GM19467 (cell line): ENCODE measurements around the gene TNFAIP3.
"Not testable (repeated sequence)": the region's sequence is repeated elsewhere in the genome, so short reads cannot be mapped to it uniquely, and the experiment has no call there.

Source experiments
- ATAC-seq: cut with Tn5 transposase; IDR thresholded peaks from one replicate; pipeline ENCODE4 v1.9.1; 2021; ENCODE audit warnings: mild to moderate bottlenecking, moderate library complexity; ENCODE audit not compliant: unreplicated experiment

TNFAIP3 gene

DNA sequence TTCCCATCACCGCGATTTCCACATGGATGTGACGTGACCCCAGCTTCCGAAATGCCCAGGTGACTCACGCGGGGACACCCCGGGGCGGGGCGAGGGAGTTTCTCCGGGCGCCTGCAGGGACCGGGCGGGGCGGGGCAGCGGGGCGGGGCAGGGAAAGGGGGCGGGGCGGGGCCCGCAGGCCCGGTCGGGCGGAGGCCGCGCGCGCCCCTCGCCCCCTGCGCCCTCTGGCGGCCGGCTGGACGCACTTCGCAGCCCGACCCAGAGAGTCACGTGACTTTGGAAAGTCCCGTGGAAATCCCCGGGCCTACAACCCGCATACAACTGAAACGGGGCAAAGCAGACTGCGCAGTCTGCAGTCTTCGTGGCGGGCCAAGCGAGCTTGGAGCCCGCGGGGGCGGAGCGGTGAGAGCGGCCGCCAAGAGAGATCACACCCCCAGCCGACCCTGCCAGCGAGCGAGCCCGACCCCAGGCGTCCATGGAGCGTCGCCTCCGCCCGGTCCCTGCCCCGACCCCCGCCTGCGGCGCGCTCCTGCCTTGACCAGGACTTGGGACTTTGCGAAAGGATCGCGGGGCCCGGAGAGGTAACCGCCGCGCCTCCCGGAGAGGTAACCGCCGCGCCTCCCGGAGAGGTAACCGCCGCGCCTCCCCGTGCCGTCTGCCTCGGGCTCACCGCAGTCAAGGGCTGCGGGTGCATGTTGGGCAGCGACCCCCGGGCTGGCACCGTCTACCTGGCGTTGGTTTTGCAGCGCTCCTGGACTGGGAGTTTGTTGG lies at the start of gene TNFAIP3:
Gene TNFAIP3 (plus strand): TSS at position 346 of the 771 bp plus-strand sequence. CDS start 3,969 bp downstream, outside the sequence.
- peak; percentile 68 for ATAC-seq

DNA sequence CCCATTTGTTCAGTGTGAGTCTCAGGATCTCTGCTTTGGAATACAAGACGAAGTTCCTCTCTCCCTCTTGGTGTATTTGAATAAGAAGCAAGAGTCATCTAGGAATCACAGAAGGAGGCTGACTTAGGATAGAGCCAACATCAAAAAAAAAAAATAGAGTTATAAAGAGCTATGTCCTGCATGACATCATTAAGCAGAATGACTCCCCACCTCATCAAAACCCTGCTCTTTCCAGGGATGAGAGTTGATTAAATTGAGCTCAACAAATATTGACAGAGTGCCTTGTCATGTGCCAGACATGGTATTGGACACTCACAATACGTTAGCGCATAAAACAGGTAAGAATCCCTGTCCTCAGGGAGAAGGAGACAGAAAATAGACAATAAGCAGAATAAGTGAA lies 48.6 kb upstream of the TNFAIP3 start:
- no peak for ATAC-seq

DNA sequence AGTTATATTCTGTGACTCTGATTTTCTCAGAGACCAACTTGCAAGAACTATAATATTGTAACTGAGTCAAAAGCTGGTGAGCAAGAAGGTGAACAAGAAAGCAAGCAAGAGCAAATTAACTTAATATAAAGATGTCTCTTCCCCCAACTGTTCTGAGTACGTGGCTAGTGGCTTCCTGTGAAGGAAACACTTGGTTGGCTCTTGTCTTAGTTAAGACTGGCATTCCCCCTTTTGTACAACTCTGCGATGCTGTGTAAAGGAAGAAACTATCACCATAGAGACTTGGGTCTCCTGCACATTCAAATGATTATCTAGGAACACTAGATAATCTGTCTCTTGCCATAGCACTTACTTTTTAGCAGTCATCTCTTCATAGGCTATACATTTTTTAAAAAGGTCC lies 47.3 kb upstream of the TNFAIP3 start:
- ATAC-seq: no peak

DNA sequence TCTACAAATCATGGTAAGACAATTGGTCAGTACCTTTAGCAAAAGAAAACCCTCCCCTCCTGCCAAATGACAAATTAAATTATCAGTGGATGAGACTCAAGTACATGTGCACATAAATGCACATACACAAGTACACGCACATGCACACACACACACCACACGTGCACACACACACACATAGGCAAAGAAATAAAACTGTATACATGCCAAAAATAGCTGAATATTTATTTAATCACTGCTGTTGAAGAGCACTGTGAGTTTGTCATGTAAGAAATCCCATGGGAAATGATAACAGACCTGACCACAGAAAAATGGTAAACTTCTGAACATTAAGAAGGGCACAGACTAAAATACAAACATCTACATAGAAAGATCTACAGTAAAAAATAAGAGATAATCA lies 46.6 kb upstream of the TNFAIP3 start:
- ATAC-seq: no peak

DNA sequence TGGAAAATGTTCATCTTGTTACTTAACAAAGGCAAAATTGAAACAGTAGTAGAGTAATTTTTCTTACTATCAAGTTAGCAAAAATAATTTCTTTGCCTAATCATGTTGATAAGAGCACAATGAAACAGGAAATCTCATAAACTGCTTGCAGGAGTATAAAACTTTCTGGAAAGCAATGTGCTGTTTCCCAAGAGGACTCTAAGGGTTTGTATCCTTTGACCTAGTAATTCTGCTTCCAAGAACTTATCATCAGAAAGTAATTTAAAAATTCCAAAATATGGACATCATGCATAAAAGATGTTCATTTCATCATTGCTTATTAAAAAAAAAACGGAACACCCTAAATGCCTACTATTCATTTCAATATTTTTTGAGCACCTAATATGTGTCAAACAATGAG lies 46.1 kb upstream of the TNFAIP3 start:
- ATAC-seq: no peak

DNA sequence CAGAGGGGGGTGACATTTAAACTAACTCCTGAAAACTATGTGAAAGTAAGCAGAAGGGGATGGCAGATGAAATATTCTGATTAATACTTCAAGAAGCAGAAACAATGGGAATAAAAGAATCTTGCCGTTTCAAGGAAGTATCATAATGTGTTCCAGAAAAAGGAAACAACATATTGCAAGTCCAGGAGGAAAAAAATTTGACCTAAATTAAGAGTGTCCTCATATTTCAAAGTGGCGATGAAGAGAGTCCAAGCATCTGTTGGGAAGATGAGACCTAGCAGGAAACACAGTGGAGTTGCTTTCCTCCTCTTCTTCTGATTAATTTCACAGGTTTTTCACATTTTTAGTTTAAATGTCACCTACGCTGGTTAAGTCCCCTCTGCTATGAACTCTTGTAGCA lies 45.6 kb upstream of the TNFAIP3 start:
- no peak for ATAC-seq

DNA sequence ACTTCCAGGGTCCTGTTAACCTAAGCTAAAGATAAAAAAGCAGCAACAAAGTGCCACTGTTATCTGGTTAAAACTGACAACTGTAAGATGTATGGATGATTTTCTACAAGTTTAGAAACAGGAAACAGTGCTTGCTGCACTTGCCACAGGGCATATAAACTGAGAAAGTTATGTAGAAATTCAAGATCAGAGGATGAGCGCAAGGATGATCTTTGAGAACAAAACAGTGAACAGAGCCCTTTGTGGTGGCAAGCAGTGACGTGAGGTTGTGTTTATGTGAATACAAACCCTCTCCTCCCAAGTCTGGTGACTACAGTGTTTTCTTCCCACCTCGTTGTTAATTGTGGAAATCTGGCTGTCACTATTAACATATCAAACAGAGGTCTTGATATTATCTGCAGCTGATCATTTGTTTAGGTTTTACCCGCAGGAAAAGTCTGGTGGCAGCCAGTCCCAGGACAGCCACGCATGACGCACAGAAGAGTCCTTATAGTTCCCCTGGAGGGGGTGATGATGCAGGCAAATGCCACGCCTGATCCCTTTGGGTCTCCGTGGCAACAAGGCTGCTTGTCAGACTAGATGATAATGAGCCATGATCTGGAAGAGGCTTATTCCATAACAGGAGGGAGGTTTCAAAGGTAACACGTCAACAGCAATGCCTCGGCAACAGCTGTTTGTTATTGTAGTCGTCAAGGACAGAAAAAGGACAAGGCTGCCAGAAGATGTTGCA lies 43.1 kb upstream of the TNFAIP3 start:
- ATAC-seq: no peak

DNA sequence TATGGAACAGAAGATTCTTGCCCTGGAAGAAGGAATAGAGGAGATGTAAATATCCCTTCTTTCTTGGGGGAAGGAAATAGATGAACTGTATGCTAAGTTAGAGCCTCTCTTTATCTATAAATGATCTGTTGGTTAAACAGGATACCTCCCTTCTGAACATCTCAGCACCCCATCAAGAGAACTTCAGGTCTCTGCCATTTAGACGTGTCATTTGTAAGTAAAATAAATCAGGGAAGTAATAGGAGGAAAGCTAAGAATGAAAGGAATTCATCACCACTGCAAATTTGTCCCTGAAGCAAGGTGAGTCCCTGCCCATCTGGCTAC lies 42.5 kb upstream of the TNFAIP3 start:
- no peak for ATAC-seq

DNA sequence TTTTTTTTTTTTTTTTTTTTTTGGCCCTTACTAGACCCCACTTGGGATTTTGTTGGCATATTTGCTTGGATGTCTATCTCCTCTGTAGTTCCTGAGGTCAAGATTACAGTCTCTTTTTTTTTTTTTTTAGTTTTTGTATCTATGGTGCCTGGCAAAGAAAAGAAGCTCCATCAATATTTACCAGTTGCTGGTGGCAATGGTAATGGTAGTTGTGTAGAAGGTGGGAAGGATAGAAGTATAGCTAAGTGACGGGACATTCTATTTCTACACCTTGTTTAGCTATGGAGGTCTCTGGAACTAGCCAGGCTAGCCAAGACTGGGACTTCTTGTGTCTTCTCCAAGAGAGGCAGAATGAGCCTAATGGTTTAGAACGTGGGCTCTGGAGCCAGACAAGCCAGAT lies 42.2 kb upstream of the TNFAIP3 start:
- no peak for ATAC-seq

DNA sequence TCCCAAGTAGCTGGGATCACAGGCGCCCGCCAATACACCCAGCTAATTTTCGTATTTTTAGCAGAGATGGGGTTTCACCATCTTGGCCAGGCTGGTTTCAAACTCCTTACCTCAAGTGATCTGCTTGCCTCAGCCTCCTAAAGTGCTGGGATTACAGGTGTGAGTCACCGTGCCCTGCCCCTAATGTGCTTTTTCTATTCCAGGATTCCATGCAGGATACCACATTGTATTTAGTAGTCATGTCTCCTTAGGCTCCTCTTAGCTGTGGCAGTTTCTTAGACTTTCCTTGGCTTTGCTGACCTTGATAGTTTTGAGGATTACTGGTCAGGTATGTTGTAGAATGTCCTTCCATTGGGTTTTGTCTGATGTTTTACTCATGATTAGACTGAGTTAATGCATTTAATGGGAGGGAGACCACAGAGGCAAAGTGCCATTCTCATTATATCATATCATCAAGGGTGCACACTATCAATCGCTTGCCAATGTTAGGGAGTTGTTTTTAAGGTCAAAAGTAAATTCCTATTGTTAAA lies 39.6 kb upstream of the TNFAIP3 start:
- no peak for ATAC-seq

DNA sequence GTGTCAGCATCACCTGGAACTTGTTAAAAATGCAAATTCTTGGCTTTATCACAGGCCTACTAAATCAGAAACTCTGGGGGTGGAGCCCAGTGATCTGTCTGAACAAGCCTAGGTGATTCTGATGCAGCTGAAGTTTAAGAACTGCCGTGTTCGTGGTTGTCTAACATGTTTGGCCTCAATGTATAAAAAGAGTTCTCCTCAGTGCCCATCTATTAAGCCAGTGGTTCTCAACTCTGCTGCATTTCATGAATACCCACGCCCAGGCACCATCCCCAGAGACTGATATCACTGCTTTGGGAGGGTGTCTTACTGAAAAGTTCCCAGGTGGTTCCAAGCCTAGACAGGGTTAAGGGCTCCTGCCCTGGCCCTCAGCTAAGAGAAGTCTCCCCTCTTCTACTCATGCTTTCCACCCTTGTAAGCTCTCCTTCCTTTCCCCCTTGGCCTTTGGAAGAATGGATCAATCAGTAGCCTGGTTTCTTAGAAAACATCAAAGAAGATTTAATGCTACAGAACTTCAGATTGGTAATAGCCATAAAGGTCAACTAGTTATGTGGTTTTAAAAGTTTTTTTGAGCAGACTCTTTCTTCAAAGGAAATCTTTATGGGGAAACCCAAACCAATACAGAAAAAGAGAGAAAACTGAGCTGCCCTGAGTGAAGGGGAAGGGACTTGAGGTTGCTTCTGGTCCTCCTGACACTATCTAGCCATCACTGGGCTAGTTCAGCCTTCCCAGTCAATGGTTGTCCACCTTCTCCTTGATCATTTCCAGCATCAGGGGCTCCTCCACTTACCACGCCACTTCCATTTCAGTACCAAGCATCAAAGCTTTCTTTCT lies 38.9 kb upstream of the TNFAIP3 start:
- ATAC-seq: no peak

DNA sequence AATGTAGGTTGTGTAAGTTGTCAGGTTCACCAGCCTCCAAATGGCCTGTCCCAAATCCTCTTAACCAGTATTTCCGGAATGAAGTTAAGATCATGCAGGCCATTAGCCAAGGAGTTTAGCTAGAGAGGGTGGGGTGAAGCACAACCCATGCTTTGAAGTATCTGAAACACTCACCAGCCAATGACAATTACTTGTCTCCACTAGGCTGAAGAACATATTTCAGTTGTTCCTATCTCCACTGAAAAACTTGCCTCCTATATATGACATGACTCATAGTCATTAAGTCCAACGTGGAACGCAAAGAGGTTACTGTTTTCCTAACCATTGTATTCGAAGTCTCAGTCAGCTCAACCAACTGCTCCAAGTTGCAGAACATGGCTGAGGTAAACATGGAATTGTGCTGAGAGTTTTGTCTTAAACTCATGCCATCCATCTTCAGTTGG lies 37.4 kb upstream of the TNFAIP3 start:
- ATAC-seq: no peak

DNA sequence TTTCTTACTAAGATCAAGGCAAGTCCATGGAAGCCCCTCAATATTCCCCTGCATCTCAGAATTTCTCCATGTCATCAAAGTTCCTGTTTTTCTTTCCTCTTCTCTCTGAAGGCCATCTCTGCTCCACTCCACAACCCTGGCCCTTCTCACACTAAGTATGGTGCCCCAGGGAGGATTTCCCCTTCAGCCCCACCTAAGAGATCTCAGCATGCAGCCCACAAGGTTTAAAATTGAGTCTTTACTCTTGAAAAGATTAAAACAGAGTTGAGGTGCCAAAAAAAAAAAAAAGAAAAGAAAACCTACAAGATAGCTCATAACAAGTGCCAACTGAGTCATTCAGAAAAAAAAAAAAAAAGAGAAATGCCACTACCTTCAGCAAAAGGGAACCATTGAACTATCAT lies 36.5 kb upstream of the TNFAIP3 start:
- ATAC-seq: no peak

DNA sequence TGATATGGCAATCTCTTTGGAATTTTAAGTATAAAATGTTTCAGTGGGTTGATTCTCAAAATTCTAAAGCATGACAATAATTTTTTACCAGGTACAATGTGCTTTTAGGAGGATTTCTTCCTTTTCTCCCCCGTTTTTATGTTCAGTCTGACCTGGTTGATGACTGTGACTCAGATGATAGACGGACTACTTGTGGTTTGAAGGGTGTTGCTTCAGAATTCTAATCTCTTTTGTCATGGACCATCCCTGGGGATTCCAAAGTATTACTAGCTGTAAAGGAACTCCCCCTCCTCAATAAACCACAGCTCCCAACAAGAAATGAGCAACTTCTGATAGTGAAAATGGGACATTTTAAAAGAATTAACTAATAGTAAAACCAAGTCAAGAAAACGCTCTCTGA lies 34.9 kb upstream of the TNFAIP3 start:
- no peak for ATAC-seq

DNA sequence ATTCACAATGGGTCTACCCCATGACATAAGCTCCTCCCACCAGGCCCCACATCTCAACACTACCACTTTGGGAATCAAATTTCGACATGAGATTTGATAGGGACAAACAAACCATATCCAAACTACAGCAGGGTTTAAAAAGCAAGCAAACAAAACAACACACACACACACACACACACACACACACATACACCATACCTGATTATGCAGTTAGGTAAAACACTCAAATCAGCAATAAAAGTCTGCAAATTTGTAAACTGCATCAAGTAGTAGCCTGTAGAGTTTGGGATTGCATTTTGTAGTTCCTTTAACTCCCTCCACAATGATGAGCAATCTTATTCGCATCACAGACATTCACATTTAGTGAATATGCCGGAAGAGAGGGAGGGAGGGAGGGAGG lies 32.6 kb upstream of the TNFAIP3 start:
- no peak for ATAC-seq

DNA sequence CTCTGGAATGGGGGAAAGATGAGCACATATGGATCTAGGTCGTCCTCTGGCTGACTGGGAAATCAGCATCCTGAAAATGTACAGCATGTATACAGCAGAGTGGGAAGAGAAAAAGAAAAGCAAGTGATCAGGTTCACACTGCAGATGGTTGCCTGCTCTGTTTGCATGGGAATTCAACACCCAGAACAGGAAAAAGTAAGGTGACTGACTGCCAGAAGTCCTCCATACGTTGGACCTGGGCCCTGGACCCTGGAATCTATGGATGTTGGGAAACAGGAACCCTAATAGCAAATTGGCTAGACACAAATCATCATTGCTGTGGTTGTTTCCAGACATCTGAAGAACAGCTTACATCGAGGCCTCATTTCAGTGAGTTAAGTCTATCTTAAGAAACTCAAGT lies 30.3 kb upstream of the TNFAIP3 start:
- ATAC-seq: no peak

DNA sequence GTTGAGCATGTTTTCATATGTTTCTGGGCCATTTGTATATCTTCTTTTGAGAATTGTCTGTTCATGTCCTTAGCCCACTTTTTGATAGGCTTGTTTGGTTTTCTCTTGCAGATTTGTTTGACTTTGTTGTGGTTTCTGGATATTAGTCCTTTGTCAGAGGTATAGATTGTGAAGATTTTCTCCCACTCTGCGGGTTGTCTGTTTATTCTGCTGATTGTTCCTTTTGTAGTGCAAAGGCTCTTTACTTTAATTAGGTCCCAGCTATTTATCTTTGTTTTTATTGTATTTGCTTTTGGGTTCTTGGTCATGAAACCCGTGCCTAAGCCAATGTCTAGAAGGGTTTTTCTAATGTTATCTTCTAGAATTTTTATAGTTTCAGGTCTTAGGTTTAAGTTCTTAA lies 29.0 kb upstream of the TNFAIP3 start:
- not testable (repeated sequence) for ATAC-seq

DNA sequence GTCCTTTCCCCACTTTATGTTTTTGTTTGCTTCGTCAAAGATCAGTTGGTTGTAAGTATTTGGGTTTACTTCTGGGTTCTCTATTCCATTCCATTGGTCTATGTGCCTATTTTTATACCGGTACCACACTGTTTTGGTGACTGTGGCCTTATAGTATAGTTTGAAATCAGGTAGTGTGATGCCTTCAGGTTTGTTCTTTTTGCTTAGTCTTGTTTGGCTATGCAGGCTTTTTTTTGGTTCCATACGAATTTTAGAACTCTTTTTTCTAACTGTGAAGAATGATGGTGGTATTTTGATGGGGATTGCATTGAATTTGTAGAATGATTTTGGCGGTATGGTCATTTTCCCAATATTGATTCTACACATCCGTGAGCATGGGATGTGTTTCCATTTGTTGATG lies 28.5 kb upstream of the TNFAIP3 start:
- not testable (repeated sequence) for ATAC-seq

DNA sequence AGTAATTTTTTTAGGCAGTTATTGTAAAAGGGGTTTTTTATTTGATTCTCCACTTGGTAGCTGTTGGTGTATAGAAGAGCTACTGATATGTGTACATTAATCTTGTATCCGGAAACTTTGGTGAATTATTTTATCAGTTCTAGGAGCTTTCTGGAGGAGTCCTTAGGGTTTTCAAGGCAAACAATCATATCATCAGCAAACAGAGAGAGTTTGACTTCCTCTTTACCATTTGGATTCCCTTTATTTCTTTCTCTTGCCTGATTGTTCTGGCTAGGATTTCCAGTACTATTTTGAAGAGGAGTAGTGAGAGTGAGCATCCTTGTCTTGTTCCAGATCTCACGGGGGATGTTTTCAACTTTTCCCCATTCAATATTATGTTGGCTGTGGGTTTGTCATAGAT lies 28.0 kb upstream of the TNFAIP3 start:
- ATAC-seq: no peak

DNA sequence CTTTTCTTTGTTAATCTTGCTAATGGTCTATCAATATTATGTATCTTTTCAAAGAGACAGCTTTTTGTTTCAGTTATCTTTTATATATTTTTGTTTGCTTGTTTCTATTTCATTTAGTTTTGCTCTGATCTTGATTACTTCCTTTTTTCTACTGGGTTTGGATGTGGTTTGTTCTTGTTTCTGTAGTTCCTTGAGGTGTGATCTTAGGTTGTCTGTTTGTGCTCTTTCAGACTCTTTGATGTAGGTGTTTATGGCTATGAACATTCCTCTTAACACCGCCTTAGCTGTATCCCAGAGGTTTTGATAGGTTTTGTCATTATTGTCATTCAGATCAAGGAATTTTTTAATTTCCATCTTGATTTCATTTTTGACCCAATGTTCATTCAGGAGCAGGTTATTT lies 26.8 kb upstream of the TNFAIP3 start:
- ATAC-seq: no peak

DNA sequence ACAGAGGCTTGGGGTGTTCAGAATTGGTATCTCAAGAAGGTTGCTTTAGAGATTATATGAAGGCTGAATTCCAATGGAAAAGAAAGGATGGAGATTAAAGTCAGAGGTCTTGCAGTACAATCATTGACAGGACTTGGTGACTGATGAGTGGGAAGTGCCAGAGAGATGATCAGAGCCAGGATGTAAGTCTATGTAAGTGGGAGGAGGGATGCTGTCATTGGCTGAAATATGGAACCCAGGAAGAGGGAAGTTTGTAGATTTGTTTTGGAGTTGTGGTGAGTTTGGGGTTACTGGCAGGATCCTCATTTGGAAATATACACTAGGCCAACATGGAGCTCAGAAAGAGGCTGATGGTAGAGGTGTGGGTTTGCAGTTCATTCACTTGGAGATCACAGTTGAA lies 23.8 kb upstream of the TNFAIP3 start:
- ATAC-seq: no peak
